GM12892 (cell line): ENCODE measurements around the gene MRPL58.

Source experiments
- POLR2A ChIP-seq: IDR thresholded peaks from 2 replicates; pipeline ENCODE4 v1.6.1; 2011; ENCODE audit warnings: low read depth, low read length, control low read depth
- POLR2AphosphoS5 ChIP-seq: IDR thresholded peaks from 2 replicates; pipeline ENCODE4 v1.6.1; 2011; ENCODE audit warnings: low read depth, low read length, control low read depth

GRCh38 chr17:74979408-74980146 lies 32.9 kb upstream of the MRPL58 start:
- no peak for TF ChIP-seq POLR2A
- no peak for TF ChIP-seq POLR2AphosphoS5
